GM23338 (cell line): ENCODE results near the gene PIGC. TPM values are rescaled to one million over a fixed set of nuclear protein-coding genes. Genes with fewer than 3 reads are reported as not detected.

ENCODE experiments used
- ATAC-seq: fragments of 200-7000 bp; cut with Tn5 transposase; 3 replicates; pipeline ENCODE4 v1.9.1; 2020
- DNase-seq: peaks from one replicate; pipeline ENCODE4 v3.0.0-alpha.2; 2015; ENCODE audit warnings: low spot score
- H2AFZ ChIP-seq: fragments of 200-600 bp; sonication (generic); 2 replicates; pipeline ENCODE4 v1.8.0; 2016; ENCODE audit warnings: antibody characterized with exemption, mild to moderate bottlenecking, moderate library complexity
- H3F3A ChIP-seq: fragments of 200-600 bp; sonication (generic); replicated peaks from 2 replicates; pipeline ENCODE4 v1.8.0; 2017; ENCODE audit warnings: antibody characterized with exemption, mixed run types, low read depth
- H3K27ac ChIP-seq: fragments of 200-600 bp; sonication (generic); 2 replicates; pipeline ENCODE4 v1.6.1; 2016; ENCODE audit warnings: low read depth
- H3K27me3 ChIP-seq: fragments of 200-600 bp; sonication (generic); 2 replicates; pipeline ENCODE4 v1.8.0; 2016; ENCODE audit warnings: mild to moderate bottlenecking, mixed run types, moderate library complexity; ENCODE audit not compliant: insufficient read depth
- H3K36me3 ChIP-seq: fragments of 200-600 bp; sonication (generic); 2 replicates; pipeline ENCODE4 v1.8.0; 2016; ENCODE audit warnings: mild to moderate bottlenecking; ENCODE audit not compliant: insufficient read depth
- H3K4me1 ChIP-seq: fragments of 200-600 bp; sonication (generic); 2 replicates; pipeline ENCODE4 v1.8.0; 2016; ENCODE audit warnings: mild to moderate bottlenecking, moderate library complexity; ENCODE audit not compliant: insufficient read depth
- H3K4me2 ChIP-seq: fragments of 200-600 bp; sonication (generic); 2 replicates; pipeline ENCODE4 v1.7.1; 2017; ENCODE audit warnings: mixed run types
- H3K4me3 ChIP-seq: fragments of 200-600 bp; sonication (generic); 2 replicates; pipeline ENCODE4 v1.6.1; 2016; ENCODE audit warnings: mixed run types
- H3K79me2 ChIP-seq: fragments of 200-600 bp; sonication (generic); replicated peaks from 2 replicates; pipeline ENCODE4 v1.8.0; 2017; ENCODE audit warnings: mild to moderate bottlenecking; ENCODE audit not compliant: insufficient read depth
- H3K9me2 ChIP-seq: fragments of 200-600 bp; sonication (generic); 2 replicates; pipeline ENCODE4 v1.8.0; 2017; ENCODE audit not compliant: insufficient read depth
- H4K20me1 ChIP-seq: fragments of 200-600 bp; sonication (generic); replicated peaks from 2 replicates; pipeline ENCODE4 v1.8.0; 2017; ENCODE audit warnings: mild to moderate bottlenecking; ENCODE audit not compliant: insufficient read depth
- H3K27ac Mint-ChIP-seq: 2 replicates; pipeline ENCODE4 v1.8.0; 2020; ENCODE audit warnings: inconsistent platforms, mild to moderate bottlenecking, moderate library complexity, mixed read lengths
- H3K27me3 Mint-ChIP-seq: 3 replicates; pipeline ENCODE4 v1.8.0; 2022; ENCODE audit warnings: low read depth, mild to moderate bottlenecking, moderate library complexity, mixed read lengths, inconsistent platforms; ENCODE audit not compliant: insufficient read depth, poor library complexity
- H3K36me3 Mint-ChIP-seq: 3 replicates; pipeline ENCODE4 v1.8.0; 2021; ENCODE audit warnings: low read depth, mild to moderate bottlenecking, inconsistent platforms, moderate library complexity, mixed read lengths
- H3K4me1 Mint-ChIP-seq: 3 replicates; pipeline ENCODE4 v1.8.0; 2020; ENCODE audit warnings: mild to moderate bottlenecking, inconsistent platforms, mixed read lengths
- H3K4me3 Mint-ChIP-seq: 3 replicates; pipeline ENCODE4 v1.8.0; 2021; ENCODE audit warnings: moderate library complexity, mild to moderate bottlenecking, inconsistent platforms, mixed read lengths
- H3K9me3 Mint-ChIP-seq: 3 replicates; pipeline ENCODE4 v1.8.0; 2020; ENCODE audit warnings: moderate library complexity, mild to moderate bottlenecking, inconsistent platforms, mixed read lengths
- CREB1 ChIP-seq: fragments of 250-450 bp; sonication (Bioruptor Pico); IDR thresholded peaks from 2 replicates; pipeline ENCODE4 v1.5.0; 2020; ENCODE audit warnings: low read depth, mild to moderate bottlenecking, moderate library complexity
- EZH2 ChIP-seq: fragments of 200-600 bp; sonication (generic); IDR thresholded peaks from one replicate; pipeline ENCODE4 v1.8.0; 2017; ENCODE audit warnings: antibody characterized with exemption, mild to moderate bottlenecking, low read depth; ENCODE audit not compliant: unreplicated experiment
- EZH2phosphoT487 ChIP-seq: fragments of 200-600 bp; sonication (generic); IDR thresholded peaks from one replicate; pipeline ENCODE4 v1.8.1; 2018; ENCODE audit warnings: antibody characterized with exemption; ENCODE audit not compliant: unreplicated experiment
- JUNB ChIP-seq: IDR thresholded peaks from one replicate; pipeline ENCODE4 v1.6.1; 2016; ENCODE audit warnings: antibody characterized with exemption; ENCODE audit not compliant: unreplicated experiment
- NANOG ChIP-seq: IDR thresholded peaks from 2 replicates; pipeline ENCODE4 v1.6.1; 2016; ENCODE audit warnings: antibody characterized with exemption, borderline replicate concordance
- POLR2AphosphoS5 ChIP-seq: IDR thresholded peaks from 2 replicates; pipeline ENCODE4 v1.6.1; 2016; ENCODE audit warnings: antibody characterized with exemption, low read depth
- STAT1 ChIP-seq: IDR thresholded peaks from one replicate; pipeline ENCODE4 v1.6.1; 2016; ENCODE audit warnings: antibody characterized with exemption; ENCODE audit not compliant: unreplicated experiment
- ZNF114 ChIP-seq: fragments of 250-450 bp; sonication (Bioruptor Pico); IDR thresholded peaks from 2 replicates; pipeline ENCODE4 v1.5.0; 2020; ENCODE audit warnings: mild to moderate bottlenecking, moderate library complexity
- ZNF331 ChIP-seq: fragments of 250-450 bp; sonication (Bioruptor Pico); IDR thresholded peaks from 2 replicates; pipeline ENCODE4 v1.5.0; 2020; ENCODE audit warnings: low read depth, mild to moderate bottlenecking, moderate library complexity
- polyA plus RNA-seq: library from polyadenylated mRNA; unstranded; fragments of >200 nt; fragmentation: Nextera tagmentation; extraction: Ambion mirVana; gene quantifications from 2 replicates; pipeline ENCODE4 v1.2.1, GENCODE V29; 2016
- total RNA-seq: library from RNA; depleted of rRNA; stranded (reverse); fragments of >200 nt; shearing (Covaris generic); gene quantifications from 2 replicates; pipeline ENCODE4 v1.2.3, GENCODE V29; 2014
- TF ChIP-seq, protein P1 (sequence below): IDR thresholded peaks from one replicate; pipeline ENCODE4 v1.6.1; 2018; ENCODE audit warnings: antibody characterized with exemption; ENCODE audit not compliant: unreplicated experiment
- TF ChIP-seq, protein P2 (sequence below): IDR thresholded peaks from 2 replicates; pipeline ENCODE4 v1.6.1; 2016; ENCODE audit warnings: antibody characterized with exemption
- TF ChIP-seq, protein P3 (sequence below), 2 experiments: fragments of 200-600 bp in 1 of 2; sonication (generic) in 1 of 2; conservative IDR thresholded peaks; 2 replicates each; pipeline versions ENCODE4 v1.5.1 to v1.6.1; 2016 to 2017; ENCODE audit warnings: antibody characterized with exemption in 2 of 2, low read depth in 2 of 2, mild to moderate bottlenecking in 2 of 2, moderate library complexity in 1 of 2
- TF ChIP-seq, protein P4 (sequence below): fragments of 250-450 bp; sonication (Bioruptor Pico); IDR thresholded peaks from 2 replicates; pipeline ENCODE4 v1.5.0; 2020; ENCODE audit warnings: mild to moderate bottlenecking, moderate library complexity

PIGC gene
- total and polyA plus RNA-seq, 2 experiments from 2014 or later = 22.5 to 28.1 TPM

DNA sequence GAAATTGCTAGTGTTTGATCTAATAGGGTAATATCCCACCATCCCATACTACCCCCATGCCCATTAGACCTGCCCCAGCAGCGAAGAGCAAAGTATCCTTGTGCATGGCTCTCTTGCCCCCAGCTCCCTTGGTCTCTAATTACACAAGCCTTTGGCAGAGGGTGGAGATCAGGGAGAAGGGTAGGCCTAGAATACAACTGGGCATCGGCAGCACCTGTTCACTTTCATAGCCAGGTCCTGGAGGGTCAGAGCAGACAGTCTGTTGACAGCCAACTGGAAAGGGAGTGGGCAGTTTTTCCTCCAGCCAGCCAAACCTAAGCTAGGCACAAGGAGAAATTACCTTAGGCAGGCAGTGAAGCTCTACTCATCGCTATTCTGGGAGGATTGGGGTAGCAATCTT is 2.7 kb upstream of the PIGC start:
- Mint-ChIP-seq H3K36me3 (peaks cover 10% of the 10 kb centered on the region), H3K9me3 (no peaks in the 10 kb centered on the region), H3K4me1 (peaks cover 8% of the 10 kb centered on the region; the same call in 2 of the 3 replicates), H3K27me3 (peaks cover 7% of the 10 kb centered on the region), H3K27ac (no peak overlapping the region), H3K4me3 (no peak overlapping the region)
- Histone ChIP-seq H4K20me1 (no peaks in the 10 kb centered on the region), H3K79me2 (peaks cover 12% of the 10 kb centered on the region), H3K36me3 (no peaks in the 10 kb centered on the region), H3F3A (no peaks in the 10 kb centered on the region), H3K4me3 (no peak overlapping the region), H2AFZ (no peak overlapping the region), H3K27ac (no peak overlapping the region), H3K27me3 (no peaks in the 10 kb centered on the region), H3K4me1 (peaks cover 6% of the 10 kb centered on the region), H3K9me2 (no peaks in the 10 kb centered on the region), H3K4me2 (no peak overlapping the region)
- TF ChIP-seq ZNF114 (CRISPR knock-in tag) (no peak), STAT1 (no peak), NANOG (no peak), ZNF331 (CRISPR knock-in tag) (no peak), EZH2phosphoT487 (no peak), CREB1 (CRISPR knock-in tag) (no peak), POLR2AphosphoS5 (no peak), JUNB (no peak), EZH2 (no peak)
- TF ChIP-seq, protein P1, sequence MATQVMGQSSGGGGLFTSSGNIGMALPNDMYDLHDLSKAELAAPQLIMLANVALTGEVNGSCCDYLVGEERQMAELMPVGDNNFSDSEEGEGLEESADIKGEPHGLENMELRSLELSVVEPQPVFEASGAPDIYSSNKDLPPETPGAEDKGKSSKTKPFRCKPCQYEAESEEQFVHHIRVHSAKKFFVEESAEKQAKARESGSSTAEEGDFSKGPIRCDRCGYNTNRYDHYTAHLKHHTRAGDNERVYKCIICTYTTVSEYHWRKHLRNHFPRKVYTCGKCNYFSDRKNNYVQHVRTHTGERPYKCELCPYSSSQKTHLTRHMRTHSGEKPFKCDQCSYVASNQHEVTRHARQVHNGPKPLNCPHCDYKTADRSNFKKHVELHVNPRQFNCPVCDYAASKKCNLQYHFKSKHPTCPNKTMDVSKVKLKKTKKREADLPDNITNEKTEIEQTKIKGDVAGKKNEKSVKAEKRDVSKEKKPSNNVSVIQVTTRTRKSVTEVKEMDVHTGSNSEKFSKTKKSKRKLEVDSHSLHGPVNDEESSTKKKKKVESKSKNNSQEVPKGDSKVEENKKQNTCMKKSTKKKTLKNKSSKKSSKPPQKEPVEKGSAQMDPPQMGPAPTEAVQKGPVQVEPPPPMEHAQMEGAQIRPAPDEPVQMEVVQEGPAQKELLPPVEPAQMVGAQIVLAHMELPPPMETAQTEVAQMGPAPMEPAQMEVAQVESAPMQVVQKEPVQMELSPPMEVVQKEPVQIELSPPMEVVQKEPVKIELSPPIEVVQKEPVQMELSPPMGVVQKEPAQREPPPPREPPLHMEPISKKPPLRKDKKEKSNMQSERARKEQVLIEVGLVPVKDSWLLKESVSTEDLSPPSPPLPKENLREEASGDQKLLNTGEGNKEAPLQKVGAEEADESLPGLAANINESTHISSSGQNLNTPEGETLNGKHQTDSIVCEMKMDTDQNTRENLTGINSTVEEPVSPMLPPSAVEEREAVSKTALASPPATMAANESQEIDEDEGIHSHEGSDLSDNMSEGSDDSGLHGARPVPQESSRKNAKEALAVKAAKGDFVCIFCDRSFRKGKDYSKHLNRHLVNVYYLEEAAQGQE = no peak
- TF ChIP-seq, protein P2, sequence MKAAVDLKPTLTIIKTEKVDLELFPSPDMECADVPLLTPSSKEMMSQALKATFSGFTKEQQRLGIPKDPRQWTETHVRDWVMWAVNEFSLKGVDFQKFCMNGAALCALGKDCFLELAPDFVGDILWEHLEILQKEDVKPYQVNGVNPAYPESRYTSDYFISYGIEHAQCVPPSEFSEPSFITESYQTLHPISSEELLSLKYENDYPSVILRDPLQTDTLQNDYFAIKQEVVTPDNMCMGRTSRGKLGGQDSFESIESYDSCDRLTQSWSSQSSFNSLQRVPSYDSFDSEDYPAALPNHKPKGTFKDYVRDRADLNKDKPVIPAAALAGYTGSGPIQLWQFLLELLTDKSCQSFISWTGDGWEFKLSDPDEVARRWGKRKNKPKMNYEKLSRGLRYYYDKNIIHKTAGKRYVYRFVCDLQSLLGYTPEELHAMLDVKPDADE = no peak
- TF ChIP-seq, protein P3, sequence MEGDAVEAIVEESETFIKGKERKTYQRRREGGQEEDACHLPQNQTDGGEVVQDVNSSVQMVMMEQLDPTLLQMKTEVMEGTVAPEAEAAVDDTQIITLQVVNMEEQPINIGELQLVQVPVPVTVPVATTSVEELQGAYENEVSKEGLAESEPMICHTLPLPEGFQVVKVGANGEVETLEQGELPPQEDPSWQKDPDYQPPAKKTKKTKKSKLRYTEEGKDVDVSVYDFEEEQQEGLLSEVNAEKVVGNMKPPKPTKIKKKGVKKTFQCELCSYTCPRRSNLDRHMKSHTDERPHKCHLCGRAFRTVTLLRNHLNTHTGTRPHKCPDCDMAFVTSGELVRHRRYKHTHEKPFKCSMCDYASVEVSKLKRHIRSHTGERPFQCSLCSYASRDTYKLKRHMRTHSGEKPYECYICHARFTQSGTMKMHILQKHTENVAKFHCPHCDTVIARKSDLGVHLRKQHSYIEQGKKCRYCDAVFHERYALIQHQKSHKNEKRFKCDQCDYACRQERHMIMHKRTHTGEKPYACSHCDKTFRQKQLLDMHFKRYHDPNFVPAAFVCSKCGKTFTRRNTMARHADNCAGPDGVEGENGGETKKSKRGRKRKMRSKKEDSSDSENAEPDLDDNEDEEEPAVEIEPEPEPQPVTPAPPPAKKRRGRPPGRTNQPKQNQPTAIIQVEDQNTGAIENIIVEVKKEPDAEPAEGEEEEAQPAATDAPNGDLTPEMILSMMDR (conservative IDR thresholded peaks at IDR 0.05; ENCODE audit: low read depth in 2 of 2) = no peak
- TF ChIP-seq, protein P4, sequence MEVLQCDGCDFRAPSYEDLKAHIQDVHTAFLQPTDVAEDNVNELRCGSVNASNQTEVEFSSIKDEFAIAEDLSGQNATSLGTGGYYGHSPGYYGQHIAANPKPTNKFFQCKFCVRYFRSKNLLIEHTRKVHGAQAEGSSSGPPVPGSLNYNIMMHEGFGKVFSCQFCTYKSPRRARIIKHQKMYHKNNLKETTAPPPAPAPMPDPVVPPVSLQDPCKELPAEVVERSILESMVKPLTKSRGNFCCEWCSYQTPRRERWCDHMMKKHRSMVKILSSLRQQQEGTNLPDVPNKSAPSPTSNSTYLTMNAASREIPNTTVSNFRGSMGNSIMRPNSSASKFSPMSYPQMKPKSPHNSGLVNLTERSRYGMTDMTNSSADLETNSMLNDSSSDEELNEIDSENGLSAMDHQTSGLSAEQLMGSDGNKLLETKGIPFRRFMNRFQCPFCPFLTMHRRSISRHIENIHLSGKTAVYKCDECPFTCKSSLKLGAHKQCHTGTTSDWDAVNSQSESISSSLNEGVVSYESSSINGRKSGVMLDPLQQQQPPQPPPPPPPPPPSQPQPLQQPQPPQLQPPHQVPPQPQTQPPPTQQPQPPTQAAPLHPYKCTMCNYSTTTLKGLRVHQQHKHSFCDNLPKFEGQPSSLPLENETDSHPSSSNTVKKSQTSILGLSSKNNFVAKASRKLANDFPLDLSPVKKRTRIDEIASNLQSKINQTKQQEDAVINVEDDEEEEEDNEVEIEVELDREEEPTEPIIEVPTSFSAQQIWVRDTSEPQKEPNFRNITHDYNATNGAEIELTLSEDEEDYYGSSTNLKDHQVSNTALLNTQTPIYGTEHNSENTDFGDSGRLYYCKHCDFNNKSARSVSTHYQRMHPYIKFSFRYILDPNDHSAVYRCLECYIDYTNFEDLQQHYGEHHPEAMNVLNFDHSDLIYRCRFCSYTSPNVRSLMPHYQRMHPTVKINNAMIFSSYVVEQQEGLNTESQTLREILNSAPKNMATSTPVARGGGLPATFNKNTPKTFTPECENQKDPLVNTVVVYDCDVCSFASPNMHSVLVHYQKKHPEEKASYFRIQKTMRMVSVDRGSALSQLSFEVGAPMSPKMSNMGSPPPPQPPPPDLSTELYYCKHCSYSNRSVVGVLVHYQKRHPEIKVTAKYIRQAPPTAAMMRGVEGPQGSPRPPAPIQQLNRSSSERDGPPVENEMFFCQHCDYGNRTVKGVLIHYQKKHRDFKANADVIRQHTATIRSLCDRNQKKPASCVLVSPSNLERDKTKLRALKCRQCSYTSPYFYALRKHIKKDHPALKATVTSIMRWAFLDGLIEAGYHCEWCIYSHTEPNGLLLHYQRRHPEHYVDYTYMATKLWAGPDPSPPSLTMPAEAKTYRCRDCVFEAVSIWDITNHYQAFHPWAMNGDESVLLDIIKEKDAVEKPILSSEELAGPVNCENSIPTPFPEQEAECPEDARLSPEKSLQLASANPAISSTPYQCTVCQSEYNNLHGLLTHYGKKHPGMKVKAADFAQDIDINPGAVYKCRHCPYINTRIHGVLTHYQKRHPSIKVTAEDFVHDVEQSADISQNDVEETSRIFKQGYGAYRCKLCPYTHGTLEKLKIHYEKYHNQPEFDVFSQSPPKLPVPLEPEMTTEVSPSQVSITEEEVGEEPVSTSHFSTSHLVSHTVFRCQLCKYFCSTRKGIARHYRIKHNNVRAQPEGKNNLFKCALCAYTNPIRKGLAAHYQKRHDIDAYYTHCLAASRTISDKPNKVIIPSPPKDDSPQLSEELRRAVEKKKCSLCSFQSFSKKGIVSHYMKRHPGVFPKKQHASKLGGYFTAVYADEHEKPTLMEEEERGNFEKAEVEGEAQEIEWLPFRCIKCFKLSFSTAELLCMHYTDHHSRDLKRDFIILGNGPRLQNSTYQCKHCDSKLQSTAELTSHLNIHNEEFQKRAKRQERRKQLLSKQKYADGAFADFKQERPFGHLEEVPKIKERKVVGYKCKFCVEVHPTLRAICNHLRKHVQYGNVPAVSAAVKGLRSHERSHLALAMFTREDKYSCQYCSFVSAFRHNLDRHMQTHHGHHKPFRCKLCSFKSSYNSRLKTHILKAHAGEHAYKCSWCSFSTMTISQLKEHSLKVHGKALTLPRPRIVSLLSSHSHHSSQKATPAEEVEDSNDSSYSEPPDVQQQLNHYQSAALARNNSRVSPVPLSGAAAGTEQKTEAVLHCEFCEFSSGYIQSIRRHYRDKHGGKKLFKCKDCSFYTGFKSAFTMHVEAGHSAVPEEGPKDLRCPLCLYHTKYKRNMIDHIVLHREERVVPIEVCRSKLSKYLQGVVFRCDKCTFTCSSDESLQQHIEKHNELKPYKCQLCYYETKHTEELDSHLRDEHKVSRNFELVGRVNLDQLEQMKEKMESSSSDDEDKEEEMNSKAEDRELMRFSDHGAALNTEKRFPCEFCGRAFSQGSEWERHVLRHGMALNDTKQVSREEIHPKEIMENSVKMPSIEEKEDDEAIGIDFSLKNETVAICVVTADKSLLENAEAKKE = no peak
- DNase-seq = no peak
- ATAC-seq = no peak
